Measurements from ENCODE around the gene CREB3L1. TPM values are rescaled to one million over a fixed set of nuclear protein-coding genes. Genes with fewer than 3 reads are reported as not detected.

Gene CREB3L1
- total and polyA plus RNA-seq, 2 donors (not counting 3 experiments of a cell fraction or from before 2014, with no cell fraction given), result 0.23 to 0.84 TPM

DNA sequence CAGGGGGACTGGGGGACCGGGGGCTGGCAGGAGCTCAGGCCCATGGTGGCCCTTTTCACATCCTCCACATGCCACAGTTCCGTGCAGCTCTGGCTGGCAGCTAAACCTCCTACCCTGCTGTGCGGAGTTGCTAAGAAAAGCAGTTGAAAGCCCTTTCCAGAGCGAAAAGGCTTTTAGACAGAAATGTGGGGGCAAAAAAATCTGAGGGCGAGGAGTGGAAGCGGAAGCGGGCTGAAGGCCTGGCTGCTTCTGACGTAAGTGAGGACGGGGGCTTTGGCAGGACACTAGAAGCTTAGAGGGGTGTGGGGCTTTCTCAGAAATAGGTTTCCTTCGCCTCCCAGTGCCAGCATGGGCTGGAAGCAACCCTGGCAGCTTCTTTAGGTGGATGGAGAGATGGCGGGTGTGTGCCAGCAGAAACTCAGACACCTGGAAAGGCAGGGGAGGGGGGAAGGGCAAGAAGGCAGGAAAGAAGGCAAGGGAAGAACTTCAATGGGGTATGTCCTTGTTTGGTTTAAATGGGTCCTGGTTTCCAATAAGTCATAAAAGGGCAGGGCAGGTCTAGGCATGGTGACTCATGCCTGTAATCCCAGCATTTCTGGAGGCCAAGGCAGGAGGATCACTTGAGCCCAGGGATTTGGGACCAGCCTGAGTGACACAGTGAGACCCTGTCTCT, 58.6 kb downstream of the CREB3L1 start:
- Histone ChIP-seq H3K79me2 (ENCODE audit: control insufficient read depth, insufficient read depth, low read length) (no peaks in the 10 kb centered on the region), H3K27me3 (ENCODE audit: control insufficient read depth in 2 of 2, insufficient read depth in 2 of 2, low read length in 2 of 2) (peaks cover 32 to 34% of the 10 kb centered on the region in 2 experiments), H3K9me3 (replicated peaks; ENCODE audit: control insufficient read depth, insufficient read depth, low read length) (no peaks in the 10 kb centered on the region), H3K4me3 (replicated peaks in 1 of 3; ENCODE audit: insufficient read depth in 1 of 3, low read depth in 1 of 3, low read length in 3 of 3) (no peak overlapping the region), H3K27ac (ENCODE audit: insufficient read depth, low read depth, low read length) (no peak overlapping the region), H3K4me1 (ENCODE audit: control insufficient read depth, extremely low read depth, insufficient read depth, low read length) (peaks cover 3% of the 10 kb centered on the region), H2AFZ (ENCODE audit: low read depth, low read length) (no peak overlapping the region), H3K4me2 (ENCODE audit: insufficient read depth, low read length) (no peak overlapping the region), H4K20me1 (replicated peaks; ENCODE audit: control insufficient read depth, extremely low read depth, insufficient read depth, low read length) (no peaks in the 10 kb centered on the region), H3K36me3 (ENCODE audit: control insufficient read depth in 2 of 2, extremely low read depth in 1 of 2, insufficient read depth in 2 of 2, low read length in 2 of 2) (no peaks in the 10 kb centered on the region), H3K9ac (replicated peaks; ENCODE audit: extremely low read depth, insufficient read depth, low read length) (no peak overlapping the region), H3K9me1 (replicated peaks; ENCODE audit: control insufficient read depth, extremely low read depth, insufficient read depth, low read length) (no peaks in the 10 kb centered on the region)
- intact Hi-C loops (cut with micrococcal nuclease), result no loop called here
- DNase-seq (ENCODE audit: low read depth, low spot score) (no peak), FAIRE-seq (no peak)
- dilution Hi-C loops (cut with MboI; ENCODE audit: extremely low pct_ligation_motif_present, low sequenced_read_pairs), result no loop called here
- no TSS peak for BruUV-seq (replicated peaks)
- POLR2A ChIA-PET, result no interaction called here
- TF ChIP-seq MYC (IDR thresholded peaks at IDR 0.05; ENCODE audit: low read depth, low read length) (no peak), POLR2A (IDR thresholded peaks at IDR 0.05; ENCODE audit: low read depth, low read length) (no peak), GATA2 (IDR thresholded peaks at IDR 0.05; ENCODE audit: insufficient read depth, insufficient read length, low read depth, low read length) (no peak), POLR2AphosphoS5 (IDR thresholded peaks at IDR 0.05; ENCODE audit: insufficient read depth, low read depth, low read length) (no peak), JUN (IDR thresholded peaks at IDR 0.05; ENCODE audit: borderline replicate concordance, insufficient read depth, insufficient read length, low read depth) (no peak), EZH2 (IDR thresholded peaks at IDR 0.05; ENCODE audit: borderline replicate concordance, low read depth, low read length, severe bottlenecking) (no peak), FOS (IDR thresholded peaks at IDR 0.05; ENCODE audit: borderline replicate concordance, insufficient read depth, low read length) (no peak), MAX (IDR thresholded peaks at IDR 0.05; ENCODE audit: insufficient read depth, insufficient read length) (no peak)
- TF ChIP-seq, protein P1, sequence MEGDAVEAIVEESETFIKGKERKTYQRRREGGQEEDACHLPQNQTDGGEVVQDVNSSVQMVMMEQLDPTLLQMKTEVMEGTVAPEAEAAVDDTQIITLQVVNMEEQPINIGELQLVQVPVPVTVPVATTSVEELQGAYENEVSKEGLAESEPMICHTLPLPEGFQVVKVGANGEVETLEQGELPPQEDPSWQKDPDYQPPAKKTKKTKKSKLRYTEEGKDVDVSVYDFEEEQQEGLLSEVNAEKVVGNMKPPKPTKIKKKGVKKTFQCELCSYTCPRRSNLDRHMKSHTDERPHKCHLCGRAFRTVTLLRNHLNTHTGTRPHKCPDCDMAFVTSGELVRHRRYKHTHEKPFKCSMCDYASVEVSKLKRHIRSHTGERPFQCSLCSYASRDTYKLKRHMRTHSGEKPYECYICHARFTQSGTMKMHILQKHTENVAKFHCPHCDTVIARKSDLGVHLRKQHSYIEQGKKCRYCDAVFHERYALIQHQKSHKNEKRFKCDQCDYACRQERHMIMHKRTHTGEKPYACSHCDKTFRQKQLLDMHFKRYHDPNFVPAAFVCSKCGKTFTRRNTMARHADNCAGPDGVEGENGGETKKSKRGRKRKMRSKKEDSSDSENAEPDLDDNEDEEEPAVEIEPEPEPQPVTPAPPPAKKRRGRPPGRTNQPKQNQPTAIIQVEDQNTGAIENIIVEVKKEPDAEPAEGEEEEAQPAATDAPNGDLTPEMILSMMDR (IDR thresholded peaks at IDR 0.05; ENCODE audit: extremely low read depth in 1 of 2, insufficient read depth in 1 of 2, low read depth in 1 of 2, low read length in 2 of 2), result no peak
- CTCF ChIA-PET, result interaction anchor here (1.2 kb wide), 1 partner anchor 28 kb away, joined by 3 read pairs; no protein-coding TSS in a partner anchor

Measured in endothelial cell of umbilical vein (primary cell).